ENCODE results near the gene SLC39A5.
"Not testable (repeated sequence)": the region's sequence is repeated elsewhere in the genome, so short reads cannot be mapped to it uniquely, and the experiment has no call there.

The SLC39A5 gene

DNA sequence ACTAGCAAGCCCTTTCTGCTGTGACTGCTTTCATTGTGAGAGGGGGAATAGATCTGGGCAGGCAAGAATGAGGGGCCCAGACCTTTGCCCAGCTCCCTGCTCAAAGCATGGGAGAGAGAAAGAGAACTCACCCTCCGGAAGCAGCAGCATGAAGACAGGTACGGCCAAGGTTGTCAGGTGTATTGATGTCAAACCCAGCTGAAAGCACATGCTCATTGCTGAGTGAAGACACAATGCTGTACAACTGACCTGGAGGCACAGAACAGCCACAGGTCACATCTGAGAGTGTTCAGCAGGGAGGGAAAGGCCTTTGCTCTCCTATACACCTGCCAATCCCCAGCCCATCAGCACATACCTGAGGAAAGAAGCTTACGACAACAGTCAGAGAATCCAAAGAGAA is 22.8 kb downstream of the SLC39A5 start:
- no peak for DNase-seq

DNA sequence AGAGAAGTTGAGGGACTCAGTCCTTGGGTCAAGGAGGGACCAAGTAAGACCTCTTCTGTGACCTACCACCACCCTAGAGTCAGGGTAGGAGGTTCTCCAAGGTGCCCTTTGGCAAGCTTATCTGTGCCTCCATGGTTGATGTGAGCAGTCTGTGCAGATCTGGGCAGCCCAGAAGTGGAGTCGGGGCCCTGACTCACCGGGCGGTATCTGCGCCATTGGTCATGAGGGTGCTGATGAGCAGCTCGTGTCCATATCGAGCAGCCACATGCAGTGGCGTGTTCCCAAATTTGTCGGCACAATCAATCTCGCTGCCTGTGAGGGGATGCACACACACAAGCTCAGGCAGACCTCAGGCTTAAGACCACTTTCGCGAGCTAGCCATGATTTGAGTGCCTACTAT is 23.2 kb downstream of the SLC39A5 start:
- no peak for DNase-seq

DNA sequence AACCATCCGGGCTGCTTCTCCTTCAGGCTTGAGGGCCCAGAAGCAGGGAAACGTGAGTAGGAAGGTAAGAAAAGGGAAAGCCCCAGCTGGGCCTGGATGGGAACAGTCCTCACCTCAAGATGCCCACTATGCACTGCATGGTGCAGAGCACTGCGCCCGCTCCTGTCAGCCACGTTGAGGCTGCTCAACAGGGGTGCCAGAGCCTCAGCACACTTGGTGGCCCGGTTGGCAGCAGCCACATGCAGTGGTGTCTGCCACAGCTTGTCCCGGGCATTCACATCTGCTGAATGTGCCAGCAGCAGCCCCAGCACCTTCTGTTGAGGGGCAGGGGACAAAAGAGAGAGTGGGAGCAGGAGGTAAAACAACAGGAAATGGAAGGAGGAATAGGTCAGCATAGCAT is 25.8 kb downstream of the SLC39A5 start:
- DNase-seq = no peak

DNA sequence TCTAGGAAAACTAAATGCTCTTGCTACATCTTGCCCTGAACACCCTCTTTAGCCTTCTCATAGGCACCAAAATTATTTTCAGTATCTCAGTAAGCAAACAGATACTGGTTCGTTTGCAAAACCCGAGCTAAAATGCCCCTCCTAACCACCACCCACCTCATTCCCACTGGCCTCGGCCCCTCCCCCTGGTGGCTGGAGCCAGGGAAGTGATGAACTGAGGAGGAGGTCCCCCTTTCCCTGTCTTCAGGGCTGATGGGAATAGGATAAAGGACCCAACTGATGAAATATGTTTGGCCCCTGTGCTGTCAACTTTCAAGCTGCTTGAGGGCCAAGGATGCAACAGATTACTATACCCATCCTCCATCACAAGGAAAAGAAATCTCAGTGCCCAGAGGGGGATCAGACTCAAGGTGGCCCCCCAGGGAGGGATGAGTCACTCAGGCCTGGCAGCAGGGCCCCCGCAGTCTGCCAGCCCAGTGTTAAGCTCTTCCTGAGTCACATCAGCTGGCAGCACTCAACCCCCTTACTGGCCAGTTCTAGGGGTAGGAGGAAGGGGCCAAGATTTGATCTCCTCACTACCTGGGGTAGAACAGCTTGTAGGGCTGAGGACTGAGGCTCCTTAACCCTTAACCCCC is 26.6 kb downstream of the SLC39A5 start:
- no peak for DNase-seq

DNA sequence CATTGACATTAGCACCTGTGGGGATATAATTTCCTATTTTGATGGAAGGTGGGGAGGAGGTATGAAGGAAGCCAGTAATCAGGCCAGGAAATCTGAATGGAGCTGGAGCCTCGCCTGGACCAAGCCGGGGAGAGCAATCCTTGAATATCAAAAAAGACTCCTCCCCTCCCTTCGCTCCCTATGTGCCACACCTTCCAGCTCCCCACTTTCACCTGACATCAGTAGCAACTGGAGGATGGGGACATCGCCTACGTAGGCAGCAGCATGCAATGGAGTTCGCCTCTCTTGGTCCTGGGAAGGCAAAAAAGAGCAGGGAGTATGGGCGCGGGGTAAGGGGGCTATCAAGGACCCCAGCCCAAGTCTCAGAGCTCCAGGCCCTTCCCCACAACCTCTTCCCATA is 27.2 kb downstream of the SLC39A5 start:
- DNase-seq = no peak

DNA sequence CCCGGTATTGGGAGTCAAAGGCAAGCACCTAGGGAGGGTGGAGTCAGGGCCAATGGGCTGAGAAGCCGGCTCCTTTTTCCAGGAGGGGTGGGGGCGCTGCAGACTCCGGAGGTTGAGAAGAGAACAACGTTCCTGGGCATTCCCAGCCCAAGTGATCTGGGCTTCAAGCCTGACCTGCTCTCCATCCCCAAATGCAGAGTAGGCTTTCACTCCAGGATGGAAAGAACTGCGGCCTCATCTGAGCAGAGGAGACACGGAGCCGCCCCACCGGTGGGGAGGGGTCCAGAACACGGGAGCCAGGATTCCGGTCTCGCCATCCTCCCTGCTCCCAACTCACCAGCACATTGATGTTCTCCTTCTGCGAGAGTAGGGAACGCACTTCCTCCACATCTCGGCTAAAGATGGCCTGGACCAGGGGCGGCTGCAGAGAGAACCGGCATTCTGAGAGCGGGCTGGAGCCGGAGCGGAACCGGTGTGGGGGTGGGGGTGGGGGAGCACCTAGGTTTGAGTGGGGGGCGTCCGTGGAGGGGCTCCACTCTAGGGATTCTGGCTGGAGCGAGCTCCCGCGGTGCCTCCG is 27.7 kb downstream of the SLC39A5 start:
- no peak for DNase-seq

DNA sequence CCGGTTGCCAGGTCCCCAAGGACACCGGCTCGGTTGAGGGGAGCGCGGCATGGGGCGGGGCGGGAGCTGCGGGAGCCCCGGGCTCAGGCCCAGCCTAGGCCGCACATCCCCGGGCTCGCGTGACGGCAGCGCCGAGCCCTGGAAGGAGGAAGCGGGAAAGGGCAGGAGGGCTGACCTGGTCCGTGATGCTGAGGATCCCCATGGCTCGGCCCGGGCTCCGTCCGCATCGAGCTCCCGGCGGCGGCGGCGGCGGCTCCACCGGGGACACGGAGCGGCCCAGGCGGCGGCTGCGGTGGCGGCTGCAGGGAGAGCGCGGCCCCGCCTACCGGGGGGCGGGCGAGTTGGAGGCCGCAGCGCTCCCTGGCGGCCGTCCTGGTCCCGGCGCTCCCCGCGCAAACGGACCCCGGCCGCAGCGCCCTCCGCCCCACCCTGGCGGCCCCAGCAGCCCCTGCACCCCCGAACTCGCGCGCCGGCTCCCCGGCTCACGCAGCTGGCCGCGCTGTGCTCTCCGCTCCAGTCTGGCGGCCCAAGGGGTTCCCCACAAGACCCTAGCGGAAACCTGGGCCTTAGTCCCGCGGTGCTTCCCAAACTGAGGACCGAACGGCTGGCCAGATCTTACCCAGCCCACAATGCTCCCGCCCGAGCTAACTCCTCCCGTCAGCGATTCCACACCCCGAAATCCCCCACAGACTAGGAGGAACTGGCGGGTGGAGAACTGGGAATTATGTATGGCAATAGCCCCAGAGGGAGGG is 28.4 kb downstream of the SLC39A5 start, which contains the start of gene ANKRD52:
Gene ANKRD52, minus strand, starts transcription at position 317 of the 752 bp plus-strand sequence. Its CDS starts 115 bp downstream, at position 202.
- peak; percentile 42 for DNase-seq

DNA sequence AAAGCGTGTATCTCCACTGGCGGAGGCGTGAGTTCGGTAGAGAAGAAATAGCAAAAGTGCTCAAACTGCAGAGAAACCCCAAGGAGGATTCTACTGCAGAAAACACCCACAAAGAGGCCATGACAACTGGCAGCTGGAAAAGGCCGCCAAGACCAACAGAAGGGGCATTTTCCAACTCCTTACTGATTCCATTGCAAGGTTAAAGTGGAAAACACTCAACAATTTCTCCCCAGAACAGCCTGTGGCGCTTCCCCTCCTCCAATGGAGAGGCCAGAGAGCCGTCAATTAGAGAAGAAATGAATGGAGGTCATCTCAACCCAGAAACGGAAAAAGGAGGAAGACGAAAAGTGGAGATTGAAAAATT is 29.0 kb downstream of the SLC39A5 start:
- DNase-seq = no peak

DNA sequence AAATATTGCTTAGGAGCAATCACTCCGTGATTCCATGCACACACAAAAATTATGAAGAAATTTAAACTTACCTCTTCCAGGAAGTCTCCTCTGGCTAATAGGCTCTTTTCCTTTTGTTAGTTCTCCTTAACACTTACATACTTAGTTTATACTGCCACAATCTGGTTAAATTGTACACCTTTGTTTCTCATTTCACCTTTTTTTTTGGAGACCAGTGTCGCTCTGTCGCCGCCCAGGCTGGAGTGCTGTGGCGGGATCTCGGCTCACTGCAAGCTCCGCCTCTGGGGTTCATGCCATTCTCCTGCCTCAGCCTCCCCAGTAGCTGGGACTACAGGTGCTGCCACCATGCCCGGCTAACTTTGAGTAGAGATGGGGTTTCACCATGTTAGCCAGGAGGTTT is 30.5 kb downstream of the SLC39A5 start:
- DNase-seq = no peak

DNA sequence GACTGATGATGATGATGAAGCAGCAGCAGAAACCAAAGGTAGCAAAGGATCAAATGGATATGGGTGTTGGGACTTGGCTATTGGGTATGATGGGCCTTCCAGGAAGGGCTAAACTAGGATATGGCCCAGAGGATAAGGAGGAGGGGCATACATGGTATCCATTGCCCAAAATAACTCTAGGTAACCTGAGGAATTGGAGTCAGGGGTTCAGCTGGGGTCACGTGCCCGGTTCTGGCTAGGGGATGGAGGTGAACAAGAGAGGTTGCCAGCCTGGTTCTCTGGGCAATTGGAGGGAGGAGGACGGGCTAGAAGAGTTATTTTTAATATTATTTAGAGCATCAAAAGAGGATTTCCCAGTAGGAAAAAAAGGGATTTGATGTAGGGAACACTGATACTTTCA is 31.1 kb downstream of the SLC39A5 start:
- DNase-seq = no peak

DNA sequence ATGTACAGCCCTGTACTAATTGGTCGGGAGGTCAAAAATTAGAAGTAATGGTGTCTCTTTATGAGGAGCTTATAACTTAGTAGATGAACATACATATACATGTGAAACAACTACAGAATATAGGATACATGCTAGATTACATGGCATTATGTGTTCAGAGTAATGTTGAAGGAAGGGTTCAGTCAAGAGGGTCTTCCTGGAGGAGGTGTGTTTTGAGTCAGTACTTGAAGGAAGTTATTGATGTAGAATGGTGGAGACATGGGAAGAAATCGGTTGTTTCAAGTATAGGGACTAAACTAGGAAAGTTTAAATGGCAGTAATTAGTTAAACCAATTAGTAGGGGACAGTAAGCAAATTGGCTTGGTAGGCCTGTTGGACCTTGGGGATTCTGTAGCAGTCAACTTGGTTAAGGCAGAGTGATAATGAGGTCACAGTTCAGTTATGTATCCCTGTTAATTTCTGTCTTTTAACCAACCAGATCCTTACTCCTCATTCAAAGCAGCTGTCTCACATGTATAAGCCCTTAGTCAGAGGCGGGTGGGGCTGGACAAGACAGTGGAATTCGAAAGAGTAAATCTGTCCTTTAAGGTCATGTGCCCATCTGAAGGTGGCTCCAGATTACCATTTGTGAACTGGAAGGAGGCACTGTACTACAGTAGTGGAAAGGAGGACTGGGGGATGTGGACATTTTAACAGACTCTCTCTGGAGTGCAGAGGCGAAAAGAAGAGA is 31.8 kb downstream of the SLC39A5 start:
- DNase-seq = no peak

DNA sequence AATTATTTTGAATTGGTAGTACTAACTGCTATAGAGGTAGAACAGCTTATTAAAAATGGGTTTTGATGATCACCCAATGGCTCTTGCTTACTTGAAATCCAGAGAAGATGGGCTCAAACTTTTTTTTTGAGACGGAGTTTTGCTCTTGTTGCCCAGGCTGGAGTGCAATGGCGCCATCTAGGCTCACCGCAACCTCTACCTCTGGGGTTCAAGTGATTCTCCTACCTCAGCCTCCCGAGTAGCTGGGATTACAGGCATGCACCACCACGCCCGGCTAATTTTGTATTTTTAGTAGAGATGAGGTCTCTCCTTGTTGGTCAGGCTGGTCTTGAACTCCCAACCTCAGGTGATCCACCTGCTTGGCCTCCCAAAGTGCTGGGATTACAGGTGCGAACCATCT is 33.1 kb downstream of the SLC39A5 start:
- not testable (repeated sequence) for DNase-seq

DNA sequence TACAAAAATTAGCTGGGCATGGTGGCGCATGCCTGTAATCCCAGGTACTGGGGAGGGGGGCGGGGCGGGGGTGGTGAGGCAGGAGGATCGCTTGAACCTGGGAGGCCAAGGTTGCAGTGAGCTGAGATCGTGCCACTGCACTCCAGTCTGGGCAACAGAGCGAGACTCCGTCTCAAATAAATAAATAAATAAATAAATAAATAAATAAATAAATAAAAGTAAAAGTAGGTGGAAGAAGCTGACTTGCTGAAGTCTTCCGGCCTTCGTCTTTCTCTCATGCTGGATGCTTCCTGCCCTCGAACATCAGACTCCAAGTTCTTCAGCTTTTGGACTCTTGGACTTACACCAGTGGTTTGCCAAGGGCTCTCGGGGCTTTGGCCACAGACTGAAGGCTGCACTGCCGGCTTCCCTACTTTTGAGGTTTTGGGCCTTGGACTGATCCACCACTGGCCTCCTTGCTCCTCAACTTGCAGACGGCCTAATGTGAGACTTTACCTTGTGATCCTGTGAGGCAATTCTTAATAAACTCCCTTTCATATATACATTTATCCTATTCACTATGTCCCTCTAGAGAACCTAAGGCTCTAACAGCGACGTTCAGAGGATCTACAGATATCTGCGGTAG is 36.3 kb downstream of the SLC39A5 start:
- not testable (repeated sequence) for DNase-seq

DNA sequence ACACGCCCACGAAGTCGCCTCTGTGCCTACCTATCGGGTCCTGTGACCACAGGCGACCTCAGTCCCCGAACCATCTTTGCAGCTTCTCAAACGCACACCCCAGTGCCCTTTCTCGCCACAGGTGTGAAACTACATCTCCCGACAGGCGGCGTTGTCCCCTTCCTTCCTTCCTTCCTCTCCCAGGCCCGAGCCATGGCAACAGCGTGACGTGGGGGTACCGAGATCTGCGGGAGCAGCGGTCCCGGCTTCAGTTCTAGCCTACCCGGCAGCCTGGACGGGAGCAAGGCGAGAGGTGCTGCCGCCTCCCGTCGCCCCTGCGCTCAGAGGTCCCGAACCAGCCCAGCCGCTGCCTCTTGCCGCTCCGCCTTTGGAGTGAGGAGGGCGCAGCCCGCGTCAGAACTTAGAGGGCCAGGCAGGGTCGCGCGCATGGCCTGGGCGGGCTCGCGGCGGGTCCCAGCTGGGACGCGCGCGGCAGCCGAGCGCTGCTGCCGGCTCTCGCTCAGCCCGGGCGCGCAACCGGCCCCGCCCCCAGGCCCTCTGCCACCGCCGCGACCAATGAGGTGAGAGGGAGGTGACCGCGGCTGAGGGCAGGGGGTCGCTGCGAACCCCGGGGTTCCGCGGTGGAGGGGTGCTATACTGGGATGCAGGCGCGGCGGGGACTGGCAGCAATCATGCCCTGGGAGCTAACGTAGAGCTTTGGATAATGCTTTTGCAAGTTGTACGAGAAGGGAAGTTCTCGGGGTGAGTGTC is 37.0 kb downstream of the SLC39A5 start, which contains the start of gene COQ10A:
Gene COQ10A, plus strand, starts transcription at position 250 of the 750 bp plus-strand sequence. Its CDS starts 177 bp downstream, at position 427.
- peak; percentile 76 for DNase-seq

DNA sequence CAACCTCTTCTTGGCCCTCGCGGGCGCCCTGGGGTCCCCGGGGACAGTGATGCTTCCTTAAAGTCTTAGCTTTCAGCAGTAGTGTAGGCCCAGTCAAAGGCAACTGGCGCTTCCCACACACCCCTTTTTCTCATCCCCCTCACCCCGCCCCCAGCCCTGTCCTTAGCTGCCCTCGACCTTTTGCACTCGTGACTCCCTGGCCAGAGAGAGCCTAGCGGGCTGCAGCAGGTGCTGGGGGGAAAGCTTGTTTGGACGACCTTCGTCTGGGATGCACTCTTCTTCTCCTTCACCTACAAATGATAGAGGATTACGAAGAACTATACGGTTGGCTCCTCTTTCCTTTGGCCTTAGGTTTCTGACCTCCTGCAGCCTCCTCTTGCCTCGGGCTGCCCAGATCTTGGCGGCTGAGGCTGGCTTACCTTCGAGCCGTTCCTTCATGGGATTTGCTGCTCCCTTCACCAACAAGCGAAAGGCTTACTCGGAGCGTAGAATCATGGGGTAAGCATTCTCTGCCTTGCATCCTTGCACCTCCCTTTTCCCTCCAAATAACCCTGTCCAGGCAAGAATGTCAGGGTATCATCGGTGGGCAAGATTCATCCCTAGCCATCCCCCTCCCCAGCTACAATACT is 37.7 kb downstream of the SLC39A5 start:
- no peak for DNase-seq

DNA sequence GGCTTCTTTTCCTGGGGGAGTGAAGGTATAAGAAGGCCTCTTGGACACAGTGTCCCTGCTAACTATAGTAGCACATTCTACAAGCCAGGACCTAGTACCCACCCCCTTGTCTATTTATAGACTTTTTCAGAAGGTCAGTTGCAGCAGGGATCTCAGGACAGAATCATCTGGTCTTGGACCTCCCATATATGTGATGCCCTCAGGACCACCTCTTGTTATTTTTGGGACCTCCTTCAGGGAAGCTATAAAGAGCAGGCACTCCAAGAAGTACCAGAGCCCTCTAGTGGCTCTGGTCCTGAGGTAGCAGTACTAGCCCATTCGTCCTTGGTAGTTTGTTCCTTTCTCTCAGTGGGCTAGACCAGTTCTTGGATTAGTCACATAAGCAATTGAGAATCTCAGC is 41.2 kb downstream of the SLC39A5 start:
- no peak for DNase-seq

DNA sequence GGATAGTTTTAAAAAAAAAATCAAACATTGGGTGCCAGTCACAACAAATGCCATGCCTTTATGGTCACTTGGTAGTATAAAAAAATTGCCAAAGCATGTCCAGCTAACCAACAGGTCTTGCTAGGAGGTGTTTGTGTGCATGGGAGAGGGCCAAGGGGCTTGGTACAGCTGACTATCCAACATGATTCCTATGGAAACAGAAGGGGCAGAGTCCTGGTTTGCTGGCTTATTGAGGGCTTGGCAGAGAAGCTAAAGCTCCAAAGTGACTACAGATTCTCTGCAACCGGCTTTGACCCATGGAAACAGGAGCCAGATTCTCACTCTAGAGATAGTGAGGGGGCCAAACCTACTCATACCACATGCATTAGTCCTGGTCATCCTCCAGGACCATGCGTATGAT is 42.6 kb downstream of the SLC39A5 start:
- not testable (repeated sequence) for DNase-seq

DNA sequence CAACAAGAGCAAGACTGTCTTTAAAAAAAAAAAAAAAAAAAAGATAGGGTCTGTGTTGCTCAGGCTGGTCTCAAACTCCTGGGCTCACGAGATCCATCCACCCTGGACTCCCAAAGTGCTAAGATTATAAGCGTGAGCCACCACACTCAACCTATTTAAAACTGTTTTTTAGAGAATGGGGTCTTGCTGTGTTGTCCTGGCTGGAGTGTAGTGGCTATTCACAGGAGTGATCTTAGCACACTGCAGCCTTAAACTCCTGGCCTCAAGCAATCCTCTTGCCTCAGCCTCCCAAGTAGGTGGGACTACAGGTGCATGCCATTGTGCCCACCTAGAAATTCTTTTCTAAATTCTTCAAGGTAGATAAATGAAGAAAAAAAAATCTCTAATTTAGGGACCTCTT is 44.4 kb downstream of the SLC39A5 start:
- no peak for DNase-seq

DNA sequence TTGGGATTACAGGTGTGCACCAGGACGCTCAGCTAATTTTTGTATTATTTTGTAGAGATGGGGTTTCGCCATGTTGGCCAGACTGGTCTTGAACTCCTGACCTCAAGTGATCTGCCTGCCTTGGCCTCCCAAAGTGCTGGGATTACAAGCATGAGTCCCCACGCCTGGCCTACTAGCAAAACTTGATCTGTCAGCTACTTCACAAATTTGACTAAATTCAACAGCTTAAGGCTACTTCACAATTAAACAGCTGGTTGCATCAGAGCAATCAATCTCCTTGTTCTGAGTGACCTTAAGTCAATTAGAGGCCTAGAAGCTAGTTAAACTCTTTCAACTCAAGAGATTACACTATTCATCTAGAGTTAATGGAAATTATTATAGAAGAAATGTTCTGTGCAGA is 49.1 kb downstream of the SLC39A5 start:
- no peak for DNase-seq

DNA sequence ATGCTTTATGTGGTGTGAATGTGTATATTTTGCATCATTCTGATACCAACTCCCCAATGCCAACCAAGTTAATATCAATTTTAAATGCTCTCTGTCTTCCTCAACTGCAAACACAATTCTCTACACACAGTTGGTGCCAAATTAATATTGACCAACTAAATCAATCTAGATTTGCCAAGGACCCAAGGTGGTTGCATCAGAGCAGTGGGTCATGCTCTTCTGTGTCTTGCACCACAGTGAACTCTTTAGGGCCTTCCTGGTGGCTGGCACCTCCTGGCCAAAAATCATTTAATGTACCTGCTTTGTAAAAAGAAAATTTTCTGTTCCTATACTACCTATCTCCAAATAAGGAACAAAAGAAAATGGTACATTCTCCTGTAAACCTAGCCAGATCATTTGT is 51.0 kb downstream of the SLC39A5 start:
- no peak for DNase-seq

DNA sequence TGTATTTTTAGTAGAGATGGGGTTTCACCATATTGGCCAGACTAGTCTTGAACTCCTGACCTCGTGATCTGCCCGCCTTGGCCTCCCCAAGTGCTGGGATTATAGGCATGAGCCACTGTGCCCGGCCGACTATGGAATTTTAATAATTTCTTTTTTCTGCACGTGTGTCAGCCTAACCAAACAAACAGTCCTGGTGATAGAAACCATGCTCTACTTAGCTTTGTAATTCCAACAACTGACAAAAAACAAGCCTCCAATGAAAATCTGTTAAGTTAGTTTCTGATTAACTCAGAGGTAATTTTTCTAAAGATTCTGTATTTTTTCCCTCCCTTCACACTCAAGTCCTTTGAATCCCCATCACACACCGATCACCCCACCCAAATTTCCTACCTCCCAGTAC is 52.2 kb downstream of the SLC39A5 start:
- DNase-seq = no peak

DNA sequence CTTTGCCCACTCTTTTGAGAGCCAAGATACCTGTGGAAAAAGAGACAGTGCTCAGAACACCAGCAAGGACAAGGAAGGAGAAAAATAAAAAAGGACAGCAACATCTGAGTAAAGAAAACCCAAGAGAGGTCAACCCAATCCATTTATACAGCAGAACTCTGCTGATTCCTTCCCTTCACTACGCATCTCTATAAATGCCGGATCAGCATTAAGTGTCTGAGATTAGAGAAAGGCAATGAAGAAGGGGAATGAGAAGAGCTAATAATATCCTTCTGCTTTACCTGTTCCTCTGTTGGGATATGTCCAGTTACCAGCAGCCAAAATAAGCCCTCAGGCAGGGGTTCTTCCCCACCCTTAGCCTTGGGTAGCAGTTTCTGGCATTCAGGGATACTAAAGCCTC is 52.7 kb downstream of the SLC39A5 start:
- no peak for DNase-seq

All from NCI-H1092 (cell line).